Activated CD4-positive, alpha-beta memory T cell treated with anti-CD3 and anti-CD28 coated beads, Interleukin-2, amount 10 ng/mL, durations not matched to agents 7 days and 5 days (primary cell): Measurements from ENCODE around the gene TSPAN16. TPM values are rescaled to one million over a fixed set of nuclear protein-coding genes. Genes with fewer than 3 reads are reported as not detected.

Experiments used
- CTCF ChIA-PET: fragments of 350-600 bp; sonication (Branson Sonifier 250); formaldehyde crosslinking; loops from one replicate; lab custom pipeline; 2021; ENCODE audit warnings: antibody characterized with exemption, inconsistent platforms; lab: Charles Lee
- POLR2A ChIA-PET: fragments of 350-600 bp; sonication (Branson Sonifier 250); formaldehyde crosslinking; loops from one replicate; lab custom pipeline; 2021; ENCODE audit warnings: antibody characterized with exemption; lab: Charles Lee
- DNase-seq: peaks from one replicate; pipeline ENCODE4 v3.0.0-alpha.2; 2020
- H3K27ac Mint-ChIP-seq: one replicate; pipeline ENCODE4 v1.8.0; 2021; ENCODE audit warnings: mild to moderate bottlenecking, mixed read lengths
- H3K27me3 Mint-ChIP-seq: one replicate; pipeline ENCODE4 v1.8.0; 2021; ENCODE audit warnings: mixed read lengths
- H3K36me3 Mint-ChIP-seq: one replicate; pipeline ENCODE4 v1.8.0; 2021; ENCODE audit warnings: low read depth, mixed read lengths
- H3K4me1 Mint-ChIP-seq: one replicate; pipeline ENCODE4 v1.8.0; 2021; ENCODE audit warnings: mixed read lengths
- H3K4me3 Mint-ChIP-seq: one replicate; pipeline ENCODE4 v1.8.0; 2021; ENCODE audit warnings: mild to moderate bottlenecking, mixed read lengths
- H3K9me3 Mint-ChIP-seq: one replicate; pipeline ENCODE4 v1.8.0; 2021; ENCODE audit warnings: mixed read lengths
- total RNA-seq, 2 experiments: library from RNA; stranded (reverse); gene quantifications; one replicate each; pipeline ENCODE4 v1.2.3, GENCODE V29; 2021

TSPAN16 gene
- total RNA-seq, 2 experiments from 2014 or later, result not detected

DNA sequence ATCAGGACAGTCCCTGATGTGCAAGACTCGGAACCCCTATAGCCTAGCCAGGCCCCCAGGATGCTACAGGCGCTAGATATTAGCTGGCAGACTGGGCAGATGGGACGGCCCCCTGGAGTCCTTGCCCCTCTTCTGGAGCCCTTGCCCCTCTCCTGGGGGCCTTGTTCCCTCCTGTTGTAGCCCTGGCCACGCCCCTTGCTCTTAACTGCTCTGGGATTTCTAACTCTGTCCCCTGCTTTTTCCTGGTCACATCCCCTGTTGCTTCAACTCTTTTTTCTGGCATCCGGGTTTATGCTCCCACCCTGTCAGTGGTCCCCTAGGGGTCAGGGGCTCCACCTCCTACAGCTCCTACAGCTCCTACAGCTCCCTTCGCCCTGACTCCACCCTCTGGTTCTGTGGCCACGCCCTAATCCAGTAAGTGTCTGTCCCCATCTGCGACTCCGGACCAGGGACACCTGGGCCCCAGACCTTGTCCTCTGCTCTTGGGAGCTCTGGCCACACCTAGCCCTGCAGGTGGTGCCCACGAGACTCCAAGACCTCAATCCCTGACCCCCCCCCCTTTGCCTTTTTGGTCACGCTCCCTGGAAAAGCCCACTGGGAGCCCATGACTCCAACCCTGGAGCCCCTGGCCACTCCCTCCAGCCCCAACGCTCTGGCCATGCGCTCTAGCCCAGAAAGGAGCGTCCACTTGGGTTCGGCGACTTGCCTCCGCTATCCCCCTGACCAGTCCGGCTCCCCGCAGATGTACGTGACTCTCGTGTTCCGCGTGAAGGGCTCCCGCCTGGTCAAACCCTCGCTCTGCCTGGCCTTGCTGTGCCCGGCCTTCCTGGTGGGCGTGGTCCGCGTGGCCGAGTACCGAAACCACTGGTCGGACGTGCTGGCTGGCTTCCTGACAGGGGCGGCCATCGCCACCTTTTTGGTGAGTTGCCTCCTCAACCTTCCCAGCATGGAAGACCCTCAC is 66.1 kb downstream of the TSPAN16 start:
- Mint-ChIP-seq H3K9me3 (no peaks in the 10 kb centered on the region), H3K4me3 (no peak overlapping the region), H3K27ac (no peak overlapping the region), H3K27me3 (no peaks in the 10 kb centered on the region), H3K36me3 (no peaks in the 10 kb centered on the region), H3K4me1 (no peaks in the 10 kb centered on the region)
- CTCF ChIA-PET, result interaction anchor here (1.1 kb wide), 1 partner anchor 120 kb away, joined by 3 read pairs; no protein-coding TSS in a partner anchor
- POLR2A ChIA-PET, result interaction anchor here (0.7 kb wide), 1 partner anchor 1277 kb away, joined by 3 read pairs; no protein-coding TSS in a partner anchor
- DNase-seq, result no peak

DNA sequence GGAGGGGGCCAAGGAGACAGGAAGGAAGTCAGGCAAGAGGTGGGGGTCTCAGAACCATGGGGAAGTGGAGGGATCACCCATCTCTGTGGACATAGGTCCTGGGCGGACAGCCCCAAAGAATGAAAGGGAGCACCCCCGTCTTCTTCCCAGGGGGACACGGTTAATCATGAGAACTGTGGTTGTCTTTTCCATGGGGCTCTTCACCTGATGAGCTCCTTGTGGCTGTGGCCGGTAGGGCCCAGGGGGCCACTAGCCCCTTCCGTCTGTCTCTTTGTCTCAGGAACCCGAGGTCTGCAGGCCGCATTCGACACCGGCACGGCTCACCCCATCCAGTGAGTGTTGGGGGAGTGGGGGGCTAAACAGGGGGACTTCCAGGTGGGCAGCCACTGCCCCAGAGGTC is 67.9 kb downstream of the TSPAN16 start:
- CTCF ChIA-PET, result interaction anchor here (0.9 kb wide), 1 partner anchor 17 kb away, joined by 3 read pairs; no protein-coding TSS in a partner anchor

DNA sequence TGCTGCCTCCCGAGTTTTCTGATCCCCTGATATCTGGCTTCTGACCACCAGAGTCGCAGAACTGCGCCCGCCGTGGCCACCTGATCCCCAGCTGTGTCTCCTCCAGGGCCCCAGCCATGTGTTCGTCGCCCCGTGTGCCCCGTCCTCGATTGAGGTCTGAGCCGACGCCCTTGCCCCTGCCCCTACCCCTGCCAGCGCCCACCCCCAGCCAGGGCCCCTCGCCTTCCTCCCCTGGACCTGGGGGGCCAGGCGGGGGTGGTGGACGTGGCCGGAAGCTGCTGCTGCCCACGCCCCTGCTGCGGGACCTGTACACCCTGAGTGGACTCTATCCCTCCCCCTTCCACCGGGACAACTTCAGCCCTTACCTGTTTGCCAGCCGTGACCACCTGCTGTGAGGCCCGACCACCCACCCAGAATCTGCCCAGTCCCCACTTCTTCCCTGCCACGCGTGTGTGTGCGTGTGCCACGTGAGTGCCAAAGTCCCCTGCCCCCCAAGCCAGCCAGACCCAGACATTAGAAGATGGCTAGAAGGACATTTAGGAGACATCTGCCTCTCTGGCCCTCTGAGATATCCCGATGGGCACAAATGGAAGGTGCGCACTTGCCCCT is 68.4 kb downstream of the TSPAN16 start:
- H3K36me3 Mint-ChIP-seq, result peaks cover 3% of the 10 kb centered on the region
- H3K27me3 Mint-ChIP-seq, result no peaks in the 10 kb centered on the region
- no peaks in the 10 kb centered on the region for H3K4me1 Mint-ChIP-seq
- no peak overlapping the region for H3K4me3 Mint-ChIP-seq
- ChIA-PET POLR2A (no interaction called here), CTCF (no interaction called here)
- no peak for DNase-seq
- no peak overlapping the region for H3K27ac Mint-ChIP-seq
- H3K9me3 Mint-ChIP-seq, result no peaks in the 10 kb centered on the region

More for the DNA sequence above, 67.9 kb downstream of the TSPAN16 start:
- H3K4me1 Mint-ChIP-seq, result no peaks in the 10 kb centered on the region
- H3K36me3 Mint-ChIP-seq, result no peaks in the 10 kb centered on the region
- no peak overlapping the region for H3K4me3 Mint-ChIP-seq
- H3K9me3 Mint-ChIP-seq, result no peaks in the 10 kb centered on the region
- DNase-seq, result no peak
- POLR2A ChIA-PET, result no interaction called here
- H3K27me3 Mint-ChIP-seq, result no peaks in the 10 kb centered on the region
- H3K27ac Mint-ChIP-seq, result no peak overlapping the region

DNA sequence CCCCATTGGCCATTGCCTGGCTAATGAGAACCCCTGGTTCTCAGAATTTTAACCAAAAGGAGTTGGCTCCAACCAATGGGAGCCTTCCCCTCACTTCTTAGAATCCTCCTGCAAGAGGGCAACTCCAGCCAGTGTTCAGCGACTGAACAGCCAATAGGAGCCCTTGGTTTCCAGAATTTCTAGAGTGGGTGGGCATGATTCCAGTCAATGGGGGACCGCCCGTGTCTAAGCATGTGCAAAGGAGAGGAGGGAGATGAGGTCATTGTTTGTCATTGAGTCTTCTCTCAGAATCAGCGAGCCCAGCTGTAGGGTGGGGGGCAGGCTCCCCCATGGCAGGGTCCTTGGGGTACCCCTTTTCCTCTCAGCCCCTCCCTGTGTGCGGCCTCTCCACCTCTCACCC is 69.0 kb downstream of the TSPAN16 start:
- Mint-ChIP-seq H3K27me3 (no peaks in the 10 kb centered on the region), H3K4me1 (no peaks in the 10 kb centered on the region), H3K9me3 (no peaks in the 10 kb centered on the region), H3K27ac (no peak overlapping the region), H3K36me3 (peaks cover 3% of the 10 kb centered on the region), H3K4me3 (no peak overlapping the region)
- no peak for DNase-seq
- ChIA-PET CTCF (no interaction called here), POLR2A (no interaction called here)

Other genes starting within 250 kb of the TSPAN16 start
- gene LDLR, start 206.7 kb upstream of the TSPAN16 start, total RNA-seq, result 100 to 1,000 TPM; 150 to 160 TPM
- gene SPC24, start 140.4 kb upstream of the TSPAN16 start, total RNA-seq, result 10 to 100 TPM; 68.2 to 72.1 TPM
- gene KANK2, start 98.6 kb upstream of the TSPAN16 start, total RNA-seq, result 1 to 10 TPM; 2.3 to 2.8 TPM
- not detected for gene ANGPTL8, start 56.5 kb upstream of the TSPAN16 start, total RNA-seq
- gene DOCK6, start 33.6 kb upstream of the TSPAN16 start, total RNA-seq, result under 1 TPM; 0.35 to 0.68 TPM
- 1 to 10 TPM; 8.3 to 8.4 TPM for gene RAB3D, start 43.5 kb downstream of the TSPAN16 start, total RNA-seq
- 10 to 100 TPM; 32.6 to 35.1 TPM for gene TMEM205, start 50.1 kb downstream of the TSPAN16 start, total RNA-seq
- gene CCDC159, start 50.4 kb downstream of the TSPAN16 start, total RNA-seq, result 10 to 100 TPM; 24.0 to 24.7 TPM
- gene PLPPR2, start 59.3 kb downstream of the TSPAN16 start, total RNA-seq, result 1 to 10 TPM; 2.0 to 2.6 TPM
- gene SWSAP1, start 78.5 kb downstream of the TSPAN16 start, total RNA-seq, result 1 to 10 TPM; 2.6 to 2.9 TPM
- 10 to 100 TPM; 10.0 to 10.2 TPM for gene EPOR, start 88.2 kb downstream of the TSPAN16 start, total RNA-seq
- gene RGL3, start 123.2 kb downstream of the TSPAN16 start, total RNA-seq, result not detected
- gene ODAD3, start 139.0 kb downstream of the TSPAN16 start, total RNA-seq, result not detected
- gene PRKCSH, start 139.5 kb downstream of the TSPAN16 start, total RNA-seq, result 100 to 1,000 TPM; 315 to 318 TPM
- not detected for gene ELAVL3, start 184.9 kb downstream of the TSPAN16 start, total RNA-seq
- 10 to 100 TPM; 15.6 to 16.5 TPM for gene ZNF653, start 209.7 kb downstream of the TSPAN16 start, total RNA-seq
- gene ECSIT, start 233.0 kb downstream of the TSPAN16 start, total RNA-seq, result 10 to 100 TPM; 24.8 to 26.8 TPM
- gene CNN1, start 242.7 kb downstream of the TSPAN16 start, total RNA-seq, result not detected